GM21515 (cell line): ENCODE data around the gene FAM149A.

ENCODE experiments used
- ATAC-seq: cut with Tn5 transposase; IDR thresholded peaks from one replicate; pipeline ENCODE4 v1.9.1; 2021; ENCODE audit not compliant: unreplicated experiment

Gene FAM149A

DNA sequence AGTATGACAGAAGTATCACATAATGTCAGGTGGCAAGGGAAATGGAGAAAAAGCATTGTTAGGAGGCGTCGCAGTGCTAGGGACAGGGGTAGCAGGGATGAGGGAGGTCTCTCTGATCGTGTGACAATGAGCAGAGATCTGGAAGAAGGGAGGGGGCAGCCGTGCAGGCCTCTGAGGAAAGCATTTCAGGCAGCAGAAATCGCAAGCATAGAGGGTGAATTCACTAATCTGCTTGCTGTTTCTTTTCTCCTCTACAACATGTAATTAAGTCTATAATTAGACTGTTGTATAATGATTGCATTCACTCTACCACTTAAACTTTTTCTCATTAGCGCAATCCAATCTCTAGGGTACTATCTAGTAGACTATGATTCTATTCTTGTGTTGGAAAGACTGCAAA lies 96.0 kb downstream of the FAM149A start:
- no peak for ATAC-seq

GRCh38 chr4:186201010-186201409 lies 96.5 kb downstream of the FAM149A start:
- no peak for ATAC-seq

DNA sequence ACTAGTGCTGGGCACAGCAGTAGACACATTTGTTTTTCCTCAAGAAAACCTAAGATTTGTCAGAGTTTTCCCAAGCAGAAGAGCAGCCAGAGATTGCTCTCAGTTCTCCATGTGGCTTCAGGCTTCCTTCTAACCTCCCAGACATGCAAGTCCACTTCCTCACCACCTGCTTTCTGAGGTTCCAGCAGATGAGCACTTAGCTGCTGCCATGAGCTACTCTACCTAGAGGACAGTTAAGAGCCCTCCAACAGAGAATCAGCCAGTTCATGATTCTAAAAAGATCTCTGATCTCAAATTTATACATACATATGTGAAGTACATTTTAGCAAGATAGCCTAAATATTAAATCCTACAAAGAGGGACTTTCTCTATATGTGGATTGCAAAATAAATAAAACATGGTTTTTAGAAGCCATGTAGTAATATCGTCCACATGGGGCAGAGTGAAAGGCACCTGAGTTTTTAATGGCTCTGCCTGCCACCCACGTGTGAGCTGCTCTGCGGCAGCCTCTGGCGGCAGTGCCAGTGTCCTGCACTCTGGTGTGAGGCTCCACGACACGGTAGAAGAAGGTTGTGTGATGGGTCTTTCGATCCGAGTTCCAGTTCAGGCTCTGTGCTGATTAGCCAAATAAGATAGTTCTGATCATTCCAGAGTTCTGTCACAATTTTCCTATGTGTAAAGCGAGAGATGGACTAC lies 97.2 kb downstream of the FAM149A start:
- peak; percentile 96 for ATAC-seq

DNA sequence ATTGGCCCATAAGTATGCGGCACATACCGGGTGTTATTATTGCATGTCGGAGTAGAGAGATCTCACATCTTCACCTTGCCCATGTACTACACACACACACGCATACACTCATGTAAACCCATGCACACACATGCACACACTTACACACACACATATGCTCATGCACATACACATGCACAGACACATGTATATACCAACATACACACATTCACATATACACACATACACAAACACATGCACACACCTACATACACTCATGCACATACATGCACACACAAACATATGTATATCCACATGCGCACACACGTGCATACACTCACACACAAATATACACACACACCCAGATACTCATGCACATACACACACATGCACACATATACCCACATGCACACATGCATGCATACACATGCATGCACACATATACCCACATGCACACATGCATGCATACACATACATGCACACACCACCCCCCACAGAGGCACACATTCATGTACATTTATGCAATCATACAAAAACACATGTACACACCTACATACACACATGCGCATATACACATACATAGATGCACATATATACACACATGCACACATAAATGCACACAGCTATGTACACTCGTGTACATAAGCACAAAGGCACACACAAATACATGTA lies 98.1 kb downstream of the FAM149A start:
- no peak for ATAC-seq

DNA sequence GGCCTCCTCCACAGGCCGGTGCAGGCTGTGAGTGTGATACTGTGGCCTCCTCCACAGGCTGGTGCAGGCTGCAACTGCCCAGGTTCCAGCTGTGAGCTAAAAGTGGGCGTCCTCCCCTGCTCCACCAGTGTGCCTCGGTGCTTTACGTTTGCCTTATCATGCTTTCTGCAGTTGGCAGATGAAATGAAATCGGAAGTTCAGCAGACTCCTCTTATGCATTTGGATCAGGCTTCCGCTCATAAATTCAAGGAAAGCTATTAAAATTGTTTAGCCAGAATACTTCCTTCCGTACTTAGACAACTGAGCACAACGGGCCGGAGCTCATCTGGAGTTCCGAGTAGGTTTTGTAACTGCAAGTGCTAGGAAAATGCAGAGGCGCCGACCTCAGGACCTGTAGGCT lies 98.9 kb downstream of the FAM149A start:
- ATAC-seq = no peak

GRCh38 chr4:186204103-186204559 lies 99.6 kb downstream of the FAM149A start:
- ATAC-seq = no peak

DNA sequence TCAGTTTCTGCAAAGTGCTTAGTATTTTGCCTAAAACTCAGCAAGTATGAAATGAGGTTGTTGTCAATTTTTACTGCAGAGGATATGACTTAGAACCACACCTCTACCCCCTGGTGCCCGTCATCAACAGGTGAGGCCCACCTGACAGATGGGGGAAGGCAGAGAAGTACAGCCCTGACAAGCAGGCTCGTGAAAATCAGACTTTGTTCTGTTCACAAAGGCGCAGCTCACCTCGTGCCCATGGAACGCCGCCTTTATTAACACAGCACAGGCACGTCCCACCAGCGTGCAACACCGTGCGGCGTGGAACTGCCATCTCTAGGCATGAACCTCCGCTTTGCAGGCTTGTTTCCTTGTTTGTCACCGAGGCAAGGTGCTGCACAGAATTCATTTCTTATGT lies 100.2 kb downstream of the FAM149A start:
- no peak for ATAC-seq

DNA sequence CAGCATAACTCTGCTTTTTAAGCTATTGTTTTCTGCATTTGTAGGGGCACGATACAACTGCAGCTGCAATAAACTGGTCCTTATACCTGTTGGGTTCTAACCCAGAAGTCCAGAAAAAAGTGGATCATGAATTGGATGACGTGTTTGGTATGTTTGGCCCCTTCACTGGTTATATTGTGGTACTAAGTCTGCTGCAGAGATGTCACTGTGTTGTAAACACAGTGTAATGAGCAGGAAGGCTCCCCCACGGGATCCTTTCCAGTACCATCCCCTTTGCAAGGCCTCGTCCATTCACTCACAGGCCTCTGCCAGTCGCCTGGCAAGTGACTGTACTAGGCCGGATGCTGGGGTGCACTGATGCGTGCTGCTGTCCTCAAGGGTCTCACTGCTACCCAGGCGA lies 100.7 kb downstream of the FAM149A start:
- ATAC-seq = no peak

GRCh38 chr4:186216465-186217024 lies 112.0 kb downstream of the FAM149A start:
- no peak for ATAC-seq

GRCh38 chr4:186217733-186218293 lies 113.3 kb downstream of the FAM149A start:
- no peak for ATAC-seq

- ATAC-seq = no peak
These were observed 117.1 kb downstream of the FAM149A start for GRCh38 chr4:186221624-186222023.
